ENCODE results near the gene SMURF2.

SMURF2 gene

GRCh38 chr17:64661976-64662773 is at the start of gene SMURF2:
SMURF2 (minus strand) TSS chr17:64662307; CDS start chr17:64661880, 427 bp downstream.
- peak; percentile 52 for ATAC-seq (ENCODE audit: low read depth)
- H3K4me1 ChIP-seq (ENCODE audit: insufficient read depth, poor library complexity, severe bottlenecking), result peaks cover 37% of the 10 kb centered on the region

GRCh38 chr17:64709481-64709880 is 47.4 kb upstream of the SMURF2 start:
- H3K36me3 ChIP-seq (ENCODE audit: low read depth), result no peaks in the 10 kb centered on the region
- ATAC-seq (ENCODE audit: low read depth) (no peak), DNase-seq (ENCODE audit: low spot score) (no peak)
- H3K27ac ChIP-seq (ENCODE audit: poor library complexity, severe bottlenecking), result peak overlapping the region; percentile 99
- TF ChIP-seq CTCF (IDR thresholded peaks at IDR 0.05; ENCODE audit: poor library complexity, severe bottlenecking), result no peak
- H3K4me1 ChIP-seq (ENCODE audit: insufficient read depth, poor library complexity, severe bottlenecking), result peaks cover 36% of the 10 kb centered on the region
- H3K4me3 ChIP-seq (ENCODE audit: severe bottlenecking), result no peak overlapping the region
- H3K27me3 ChIP-seq (ENCODE audit: insufficient read depth, poor library complexity, severe bottlenecking), result no peaks in the 10 kb centered on the region
- no peaks in the 10 kb centered on the region for H3K9me3 ChIP-seq (ENCODE audit: severe bottlenecking)

More at GRCh38 chr17:64661976-64662773, at the start of gene SMURF2:
- peak within 1 kb of the TSS; percentile 92 for H3K27ac ChIP-seq (ENCODE audit: poor library complexity, severe bottlenecking)
- peak within 1 kb of the TSS; percentile 88 for H3K4me3 ChIP-seq (ENCODE audit: severe bottlenecking)
- no peaks in the 10 kb centered on the region for H3K27me3 ChIP-seq (ENCODE audit: insufficient read depth, poor library complexity, severe bottlenecking)
- DNase-seq (ENCODE audit: low spot score), result peak; percentile 79
- no peak for TF ChIP-seq CTCF (IDR thresholded peaks at IDR 0.05; ENCODE audit: poor library complexity, severe bottlenecking)
- no peaks in the 10 kb centered on the region for H3K9me3 ChIP-seq (ENCODE audit: severe bottlenecking)
- no peaks in the 10 kb centered on the region; the same call in 1 of the 2 replicates for H3K36me3 ChIP-seq (ENCODE audit: low read depth)

GRCh38 chr17:64707050-64707591 is 45.0 kb upstream of the SMURF2 start:
- H3K4me3 ChIP-seq (ENCODE audit: severe bottlenecking), result no peak overlapping the region
- peak; percentile 100 for DNase-seq (ENCODE audit: low spot score)

GRCh38 chr17:64706224-64707049 is 44.3 kb upstream of the SMURF2 start:
- peak; percentile 15 for TF ChIP-seq CTCF (IDR thresholded peaks at IDR 0.05; ENCODE audit: poor library complexity, severe bottlenecking)
- peak; percentile 71 for DNase-seq (ENCODE audit: low spot score)
- Histone ChIP-seq H3K4me3 (ENCODE audit: severe bottlenecking) (no peak overlapping the region), H3K27ac (ENCODE audit: poor library complexity, severe bottlenecking) (peak overlapping the region; percentile 99), H3K27me3 (ENCODE audit: insufficient read depth, poor library complexity, severe bottlenecking) (no peaks in the 10 kb centered on the region), H3K36me3 (ENCODE audit: low read depth) (no peaks in the 10 kb centered on the region), H3K4me1 (ENCODE audit: insufficient read depth, poor library complexity, severe bottlenecking) (peaks cover 37% of the 10 kb centered on the region), H3K9me3 (ENCODE audit: severe bottlenecking) (no peaks in the 10 kb centered on the region)
- ATAC-seq (ENCODE audit: low read depth), result peak; percentile 47

More at GRCh38 chr17:64707050-64707591, 45.0 kb upstream of the SMURF2 start:
- no peak for TF ChIP-seq CTCF (IDR thresholded peaks at IDR 0.05; ENCODE audit: poor library complexity, severe bottlenecking)
- peak overlapping the region; percentile 99 for H3K27ac ChIP-seq (ENCODE audit: poor library complexity, severe bottlenecking)
- H3K4me1 ChIP-seq (ENCODE audit: insufficient read depth, poor library complexity, severe bottlenecking), result peaks cover 36% of the 10 kb centered on the region
- ATAC-seq (ENCODE audit: low read depth), result peak; percentile 90
- H3K9me3 ChIP-seq (ENCODE audit: severe bottlenecking), result no peaks in the 10 kb centered on the region
- no peaks in the 10 kb centered on the region for H3K27me3 ChIP-seq (ENCODE audit: insufficient read depth, poor library complexity, severe bottlenecking)
- no peaks in the 10 kb centered on the region for H3K36me3 ChIP-seq (ENCODE audit: low read depth)

Data from RWPE2 (cell line).